H4 (cell line): Measurements from ENCODE around the gene ADAMTS2. TPM values are rescaled to one million over a fixed set of nuclear protein-coding genes. Genes with fewer than 3 reads are reported as not detected.

Source experiments
- DNase-seq: peaks from one replicate; pipeline ENCODE4 v3.0.0-alpha.2; 2015; ENCODE audit warnings: low spot score
- total RNA-seq: library from RNA; depleted of rRNA; stranded (reverse); fragments of >200 nt; shearing (Covaris generic); gene quantifications from 2 replicates; pipeline ENCODE4 v1.2.3, GENCODE V29; 2014

The ADAMTS2 gene
- total RNA-seq, 1 experiment from 2014 or later: 1.2 TPM

GRCh38 chr5:179177711-179178575 lies 167.3 kb downstream of the ADAMTS2 start:
- DNase-seq: no peak

- no peak for DNase-seq
Measured at GRCh38 chr5:179176571-179177230, 168.6 kb downstream of the ADAMTS2 start.

GRCh38 chr5:179176166-179176565 lies 169.1 kb downstream of the ADAMTS2 start:
- no peak for DNase-seq

- no peak for DNase-seq
Measured at GRCh38 chr5:179171816-179172745, 173.2 kb downstream of the ADAMTS2 start.

- DNase-seq: no peak
Measured at GRCh38 chr5:179171251-179171815, 173.9 kb downstream of the ADAMTS2 start.

- DNase-seq: no peak
Measured at GRCh38 chr5:179170606-179171005, 174.7 kb downstream of the ADAMTS2 start.

GRCh38 chr5:179169836-179170235 lies 175.4 kb downstream of the ADAMTS2 start:
- no peak for DNase-seq

- no peak for DNase-seq
Measured at GRCh38 chr5:179168664-179169063, 176.6 kb downstream of the ADAMTS2 start.

GRCh38 chr5:179167871-179168451 lies 177.3 kb downstream of the ADAMTS2 start:
- no peak for DNase-seq

- no peak for DNase-seq
Measured at GRCh38 chr5:179166886-179167841, 178.1 kb downstream of the ADAMTS2 start.

GRCh38 chr5:179166171-179166885 lies 178.9 kb downstream of the ADAMTS2 start:
- DNase-seq: no peak

GRCh38 chr5:179165421-179166170 lies 179.7 kb downstream of the ADAMTS2 start:
- no peak for DNase-seq

- DNase-seq: no peak
Measured at GRCh38 chr5:179164331-179165311, 180.6 kb downstream of the ADAMTS2 start.

- DNase-seq: no peak
Measured at GRCh38 chr5:179163236-179164155, 181.8 kb downstream of the ADAMTS2 start.

- DNase-seq: no peak
Measured at GRCh38 chr5:179162351-179163235, 182.7 kb downstream of the ADAMTS2 start.
